ENCODE results near the gene ATP4B.

- no peak for TF ChIP-seq CTCF (IDR thresholded peaks at IDR 0.05)
- TF ChIP-seq POLR2A (IDR thresholded peaks at IDR 0.05), result no peak
Observed at GRCh38 chr13:113654175-113654560, 3.8 kb downstream of the ATP4B start.
